MM.1S (cell line): ENCODE data around the gene RPL6.

ENCODE experiments used
- CTCF ChIP-seq: fragments of 300-600 bp; sonication (generic); IDR thresholded peaks from 2 replicates; pipeline ENCODE4 v1.5.1; 2016; ENCODE audit warnings: antibody characterized with exemption, low read length, mixed read lengths
- EZH2 ChIP-seq: fragments of 300-600 bp; sonication (generic); optimal IDR thresholded peaks from 2 replicates; pipeline ENCODE3; 2017; ENCODE audit warnings: low read depth, mild to moderate bottlenecking, antibody characterized with exemption, low read length, mixed read lengths
- EZH2phosphoT487 ChIP-seq: fragments of 300-600 bp; sonication (generic); IDR thresholded peaks from 2 replicates; pipeline ENCODE4 v1.6.1; 2018; ENCODE audit warnings: antibody characterized with exemption, low read length

- TF ChIP-seq CTCF, result no peak
- TF ChIP-seq EZH2, result no peak
- no peak for TF ChIP-seq EZH2phosphoT487
Observed at GRCh38 chr12:112418273-112418607, 8.8 kb upstream of the RPL6 start.
